SK-N-MC (cell line): Measurements from ENCODE around the gene MMP17.

ENCODE experiments used
- DNase-seq: peaks from one replicate; pipeline ENCODE4 v3.0.0-alpha.2; 2011; ENCODE audit warnings: low read depth, low spot score
- H3K27ac ChIP-seq: fragments of 200-600 bp; sonication (generic); 2 replicates; pipeline ENCODE4 v1.5.1; 2016; ENCODE audit warnings: mixed run types
- H3K36me3 ChIP-seq: fragments of 200-600 bp; sonication (generic); 2 replicates; pipeline ENCODE4 v1.6.1; 2017; ENCODE audit warnings: antibody characterized with exemption, low read length, mixed read lengths; ENCODE audit not compliant: insufficient read depth
- H3K4me3 ChIP-seq: fragments of 200-600 bp; sonication (generic); 2 replicates; pipeline ENCODE4 v1.5.1; 2016
- H3K9ac ChIP-seq: fragments of 200-600 bp; sonication (generic); 2 replicates; pipeline ENCODE4 v1.8.0; 2017; ENCODE audit warnings: mixed run types, mixed read lengths; ENCODE audit not compliant: insufficient read length
- H3K9me3 ChIP-seq: fragments of 200-600 bp; sonication (generic); 2 replicates; pipeline ENCODE4 v1.6.1; 2017; ENCODE audit warnings: low read depth, mild to moderate bottlenecking, antibody characterized with exemption, low read length, moderate library complexity, mixed read lengths
- EZH2 ChIP-seq: fragments of 200-600 bp; sonication (generic); IDR thresholded peaks from one replicate; pipeline ENCODE4 v1.6.1; 2017; ENCODE audit warnings: antibody characterized with exemption
- FOXP2 ChIP-seq: optimal IDR thresholded peaks from 2 replicates; pipeline ENCODE3; 2011; ENCODE audit warnings: mild to moderate bottlenecking, moderate library complexity; ENCODE audit not compliant: insufficient read depth; ENCODE audit errors: extremely low read length, control extremely low read depth
- POLR2AphosphoS5 ChIP-seq: IDR thresholded peaks from 2 replicates; pipeline ENCODE4 v1.6.1; 2012; ENCODE audit warnings: mild to moderate bottlenecking, low read depth, low read length, borderline replicate concordance

Gene MMP17

DNA sequence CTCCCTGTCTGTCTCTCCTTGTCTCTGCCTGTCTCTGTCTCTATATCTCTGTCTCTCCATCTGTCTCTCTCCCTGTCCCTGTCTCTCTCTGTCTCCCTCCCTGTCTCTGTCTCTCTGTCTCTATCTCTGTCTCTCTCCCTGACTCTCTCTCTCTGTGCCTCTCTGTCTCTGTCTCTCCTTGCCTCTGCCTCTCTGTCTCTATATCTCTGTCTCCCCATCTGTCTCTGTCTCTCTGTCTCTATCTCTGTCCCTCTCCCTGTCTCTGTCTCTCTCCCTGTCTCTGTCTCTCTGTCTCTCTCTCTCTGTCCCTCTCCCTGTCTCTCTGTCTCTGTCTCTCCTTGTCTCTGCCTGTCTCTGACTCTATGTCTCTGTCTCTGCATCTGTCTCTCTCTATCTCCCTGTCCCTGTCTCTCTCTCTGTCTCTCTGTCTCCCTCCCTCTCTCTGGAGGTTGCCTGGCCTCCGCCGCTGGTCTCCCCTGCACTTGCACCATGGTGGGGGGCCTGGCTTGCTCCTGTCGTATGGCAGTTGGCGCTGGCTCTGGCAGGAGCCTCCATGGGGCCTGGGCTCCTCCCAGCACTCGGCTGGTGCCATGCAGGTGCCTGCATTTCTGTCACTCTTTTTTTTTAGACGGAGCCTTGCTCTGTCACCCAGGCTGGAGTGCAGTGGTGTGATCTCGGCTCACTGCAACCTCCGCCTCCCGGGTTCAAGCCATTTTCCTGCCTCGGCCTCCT, 28.3 kb downstream of the MMP17 start:
- TF ChIP-seq EZH2, result no peak
- TF ChIP-seq FOXP2, result no peak
- no peak for TF ChIP-seq POLR2AphosphoS5
- no peak overlapping the region for H3K27ac ChIP-seq
- H3K9me3 ChIP-seq, result no peaks in the 10 kb centered on the region
- H3K9ac ChIP-seq, result no peak overlapping the region
- DNase-seq, result no peak
- no peak overlapping the region for H3K4me3 ChIP-seq
- no peaks in the 10 kb centered on the region for H3K36me3 ChIP-seq

DNA sequence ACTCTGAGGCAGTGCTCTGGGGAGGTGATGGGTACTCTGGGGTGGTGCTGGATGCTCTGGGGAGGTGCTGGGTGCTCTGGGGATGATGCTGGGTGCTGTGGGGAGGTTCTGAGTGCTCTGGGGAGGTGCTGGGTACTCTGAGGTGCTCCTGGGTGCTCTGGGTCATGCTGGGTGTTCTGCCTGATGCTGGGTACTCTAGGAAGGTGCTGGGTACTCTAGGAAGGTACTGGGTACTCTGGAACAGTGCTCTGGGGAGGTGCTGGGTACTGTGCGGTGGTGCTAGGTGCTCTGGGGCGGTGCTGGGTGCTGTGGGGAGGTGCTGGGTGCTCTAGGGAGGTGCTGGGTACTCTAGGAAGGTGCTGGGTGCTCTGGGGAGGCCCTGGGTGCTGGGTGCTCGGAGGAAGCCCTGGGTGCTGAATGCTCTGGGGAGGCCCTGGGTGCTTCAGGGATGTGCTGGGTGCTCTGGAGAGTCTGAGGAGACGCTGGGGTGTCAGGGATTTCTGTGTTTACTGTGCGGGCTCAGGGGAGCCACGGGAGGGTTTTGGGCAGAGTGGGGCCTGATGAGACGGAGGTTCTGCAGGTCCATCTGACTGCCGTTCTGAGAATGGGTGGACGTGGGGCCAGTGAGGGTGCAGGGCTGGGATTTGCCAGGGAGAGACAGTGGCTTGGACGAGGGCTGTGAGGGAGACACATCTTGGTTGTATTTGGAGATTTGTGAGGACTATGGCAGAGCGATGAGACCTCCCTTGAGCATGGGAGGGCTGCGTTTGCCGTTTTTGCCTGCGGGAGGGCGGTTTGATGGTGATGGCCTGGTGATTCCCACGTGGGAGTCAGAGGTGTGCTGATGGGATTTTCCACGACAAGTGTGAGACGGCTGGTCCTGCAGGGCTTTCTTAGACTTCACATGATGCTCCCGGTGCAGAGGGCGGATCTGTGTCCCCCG, 30.0 kb downstream of the MMP17 start:
- no peak overlapping the region for H3K27ac ChIP-seq
- TF ChIP-seq EZH2 (no peak), FOXP2 (no peak), POLR2AphosphoS5 (no peak)
- H3K9ac ChIP-seq, result no peak overlapping the region
- H3K9me3 ChIP-seq, result no peaks in the 10 kb centered on the region
- H3K36me3 ChIP-seq, result no peaks in the 10 kb centered on the region
- DNase-seq, result no peak
- H3K4me3 ChIP-seq, result no peak overlapping the region

DNA sequence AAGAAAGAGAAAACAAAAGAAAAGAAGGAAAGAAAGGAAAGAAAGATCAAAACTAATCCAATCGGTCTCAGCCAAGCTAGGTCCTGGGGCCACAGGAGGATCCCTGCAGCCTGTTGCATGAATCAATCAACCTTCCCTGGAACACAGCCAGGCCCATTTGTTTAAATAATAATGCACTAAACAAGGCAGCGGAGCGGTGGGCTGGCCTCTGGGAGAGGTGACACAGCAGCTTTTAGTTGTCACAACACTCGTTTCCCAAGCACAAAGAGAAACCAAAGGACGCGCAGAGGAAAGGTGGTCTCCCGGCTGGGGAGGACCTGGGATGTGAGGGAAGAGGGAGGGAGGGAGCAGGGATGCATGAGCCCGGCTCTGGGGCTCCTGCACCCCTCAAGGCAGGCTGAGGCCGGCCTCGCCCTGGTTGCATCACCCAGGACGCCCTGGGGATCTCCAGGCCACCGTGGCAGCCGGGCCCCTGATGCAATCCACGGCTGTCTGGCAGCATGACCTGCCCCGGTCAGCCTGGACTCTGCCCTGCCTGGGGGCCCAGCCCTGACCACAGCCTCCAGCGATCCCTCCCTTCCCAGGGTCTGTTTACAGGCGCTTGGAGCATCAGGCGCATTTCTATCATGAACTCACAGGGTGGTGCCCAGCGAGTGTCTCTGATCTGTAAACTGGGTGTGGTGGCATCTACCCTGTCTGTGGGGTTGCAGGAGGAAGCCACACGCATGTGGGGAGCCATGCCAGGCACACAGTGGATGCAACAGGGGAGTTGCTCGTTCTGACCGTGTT, 32.5 kb downstream of the MMP17 start:
- TF ChIP-seq POLR2AphosphoS5 (no peak), FOXP2 (no peak), EZH2 (no peak)
- DNase-seq, result no peak
- H3K36me3 ChIP-seq, result no peaks in the 10 kb centered on the region
- H3K4me3 ChIP-seq, result no peak overlapping the region
- H3K9me3 ChIP-seq, result no peaks in the 10 kb centered on the region
- no peak overlapping the region for H3K9ac ChIP-seq
- no peak overlapping the region for H3K27ac ChIP-seq

DNA sequence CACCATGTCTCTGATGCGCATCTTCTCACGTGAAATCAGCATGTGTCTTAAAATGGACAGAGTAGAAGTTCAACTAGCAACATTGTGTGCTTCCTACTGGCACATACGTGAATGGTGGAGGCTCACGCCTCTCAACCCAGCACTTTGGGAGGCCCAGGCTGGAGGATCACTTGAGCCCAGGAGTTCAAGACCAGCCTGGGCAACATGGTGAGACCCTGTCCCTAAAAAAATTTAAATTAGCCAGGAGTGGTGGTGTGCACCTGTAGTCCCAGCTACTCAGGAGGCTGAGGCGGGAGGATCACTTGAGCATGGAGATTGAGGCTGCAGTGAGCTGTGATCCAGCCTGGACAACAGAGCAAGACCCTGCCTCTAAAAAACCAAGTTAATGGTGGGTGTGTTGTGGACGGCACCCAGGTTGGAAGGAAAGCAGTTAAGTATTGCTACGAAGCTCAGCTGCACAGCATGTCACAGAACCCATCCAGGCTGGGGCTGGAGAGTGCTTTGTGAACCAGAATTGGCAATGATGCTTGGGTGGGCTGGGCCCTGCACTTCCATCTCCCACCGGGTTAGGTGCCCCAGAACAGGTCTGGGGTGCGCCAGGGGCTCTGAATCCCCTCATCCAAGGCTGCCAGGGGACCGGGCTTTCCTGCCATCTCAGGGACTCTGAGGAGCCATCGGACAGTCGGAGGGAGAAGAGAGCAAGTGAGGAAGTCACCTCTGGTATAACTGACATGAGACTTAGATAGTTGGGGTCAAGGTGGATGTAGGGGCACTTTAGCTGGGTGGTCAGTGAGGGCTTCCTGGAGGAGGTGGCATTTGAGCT, 33.3 kb downstream of the MMP17 start:
- Histone ChIP-seq H3K27ac (no peak overlapping the region), H3K4me3 (no peak overlapping the region), H3K36me3 (no peaks in the 10 kb centered on the region), H3K9ac (no peak overlapping the region), H3K9me3 (no peaks in the 10 kb centered on the region)
- TF ChIP-seq POLR2AphosphoS5 (no peak), EZH2 (no peak), FOXP2 (no peak)
- DNase-seq, result no peak

DNA sequence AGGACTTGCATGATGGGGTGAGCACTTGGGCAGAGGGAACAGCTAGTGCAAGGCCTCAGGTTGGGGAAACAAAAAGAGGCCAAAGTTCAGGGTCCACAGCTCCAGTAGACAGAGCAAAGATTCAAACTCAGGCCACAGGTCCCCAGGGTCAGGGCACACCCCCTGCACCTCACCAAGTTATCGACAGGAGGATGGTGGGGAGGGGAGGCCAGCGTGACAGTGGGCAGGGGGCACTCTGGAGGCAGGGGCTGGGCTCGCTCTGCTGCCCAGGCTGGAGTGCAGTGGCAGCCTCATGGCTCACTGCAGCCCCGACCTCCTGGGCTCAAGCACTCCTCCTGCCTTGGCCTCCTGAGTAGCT, 33.9 kb downstream of the MMP17 start:
- Histone ChIP-seq H3K27ac (no peak overlapping the region), H3K9ac (no peak overlapping the region), H3K4me3 (no peak overlapping the region), H3K9me3 (no peaks in the 10 kb centered on the region), H3K36me3 (no peaks in the 10 kb centered on the region)
- no peak for TF ChIP-seq FOXP2
- TF ChIP-seq POLR2AphosphoS5, result no peak
- TF ChIP-seq EZH2, result no peak
- no peak for DNase-seq

DNA sequence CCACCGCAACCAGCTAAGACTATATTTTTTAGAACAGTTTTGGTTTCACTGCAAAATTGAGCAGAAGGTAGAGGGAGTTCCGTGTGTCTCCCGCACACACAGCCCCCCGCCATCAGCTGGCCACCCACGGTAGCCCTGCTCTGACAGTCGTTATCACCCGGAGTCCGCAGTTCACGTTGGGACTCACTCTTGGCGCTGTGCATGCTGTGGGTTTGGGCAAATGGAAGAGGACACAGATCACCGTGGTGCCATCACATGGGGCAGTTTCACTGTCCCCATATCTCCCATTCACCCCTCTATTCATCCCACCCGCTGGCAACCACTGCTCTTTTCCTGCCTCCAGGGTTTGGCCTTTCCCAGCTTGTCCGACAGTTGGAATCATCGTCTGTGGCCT, 34.4 kb downstream of the MMP17 start:
- TF ChIP-seq POLR2AphosphoS5, result no peak
- no peak for TF ChIP-seq FOXP2
- no peak for TF ChIP-seq EZH2
- peak overlapping the region; percentile 26; the same call in 1 of the 2 replicates for H3K27ac ChIP-seq
- H3K9ac ChIP-seq, result no peak overlapping the region
- H3K9me3 ChIP-seq, result no peaks in the 10 kb centered on the region
- H3K36me3 ChIP-seq, result no peaks in the 10 kb centered on the region
- DNase-seq, result no peak
- peak overlapping the region; percentile 32 for H3K4me3 ChIP-seq

DNA sequence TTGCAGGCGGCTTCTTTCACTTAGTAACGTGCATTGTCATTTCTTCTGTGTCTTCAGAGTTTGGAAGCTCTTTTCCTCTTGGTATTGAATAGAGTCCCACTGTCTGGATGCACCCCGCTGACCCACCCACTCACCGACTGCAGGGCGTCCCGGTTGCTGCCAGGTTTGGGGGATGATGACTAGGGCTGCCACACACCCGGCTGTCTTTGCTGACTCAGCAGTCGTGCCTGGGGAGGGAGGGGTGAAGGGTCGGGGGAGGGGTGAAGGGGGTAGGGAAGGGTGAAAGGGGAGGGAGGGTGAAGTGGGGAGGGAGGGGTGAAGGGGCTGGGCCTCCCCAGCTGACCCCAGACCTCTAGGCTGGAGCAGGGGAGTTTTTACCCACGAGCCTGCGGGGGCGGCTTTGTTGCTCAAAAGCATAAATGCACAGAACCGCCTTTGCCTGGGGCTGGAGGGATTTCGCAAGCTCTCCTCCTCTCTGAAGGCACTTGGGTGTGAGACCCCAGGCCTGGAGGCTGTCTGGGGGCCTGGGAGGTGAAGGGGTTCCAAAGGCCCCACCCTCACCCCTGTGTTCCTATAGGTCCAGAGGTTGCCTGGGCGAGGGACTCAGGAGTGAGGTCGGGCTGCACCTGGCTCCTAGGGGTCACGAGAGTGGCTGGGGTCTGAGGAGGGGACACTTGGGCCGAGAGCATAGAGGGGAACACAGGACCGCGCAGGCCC, 35.0 kb downstream of the MMP17 start:
- H3K4me3 ChIP-seq, result peak overlapping the region; percentile 32
- no peaks in the 10 kb centered on the region for H3K9me3 ChIP-seq
- no peak overlapping the region for H3K9ac ChIP-seq
- peak overlapping the region; percentile 26; the same call in 1 of the 2 replicates for H3K27ac ChIP-seq
- TF ChIP-seq POLR2AphosphoS5 (no peak), FOXP2 (no peak), EZH2 (no peak)
- no peak for DNase-seq
- no peaks in the 10 kb centered on the region for H3K36me3 ChIP-seq
